HG03159 (cell line): ENCODE measurements around the gene CCSAP.
"Not testable (repeated sequence)": the region's sequence is repeated elsewhere in the genome, so short reads cannot be mapped to it uniquely, and the experiment has no call there.

Experiments used
- ATAC-seq: cut with Tn5 transposase; IDR thresholded peaks from one replicate; pipeline ENCODE4 v1.9.1; 2021; ENCODE audit warnings: mild to moderate bottlenecking, moderate library complexity; ENCODE audit not compliant: unreplicated experiment

CCSAP gene

DNA sequence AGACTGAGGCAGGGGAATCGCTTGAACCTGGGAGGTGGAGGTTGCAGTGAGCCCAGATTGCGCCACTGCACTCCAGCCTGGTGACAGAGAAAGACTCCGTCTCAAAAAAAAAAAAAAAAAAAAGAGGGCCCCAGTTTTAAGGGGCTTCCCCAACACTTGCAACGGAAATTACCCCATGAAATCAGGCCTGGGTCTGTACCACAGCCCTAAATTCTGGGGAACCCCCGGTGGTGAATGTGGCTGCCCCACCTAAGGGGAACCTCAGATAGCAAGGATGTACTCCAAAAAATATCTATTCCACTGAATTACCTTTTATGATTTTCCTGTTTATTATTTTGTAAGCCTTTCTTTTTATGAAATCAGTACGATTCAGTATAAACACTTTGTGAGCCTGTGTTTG is 15.1 kb downstream of the CCSAP start:
- not testable (repeated sequence) for ATAC-seq

GRCh38 chr1:229326601-229327000 is 16.2 kb downstream of the CCSAP start:
- ATAC-seq, result no peak

GRCh38 chr1:229325853-229326487 is 16.9 kb downstream of the CCSAP start:
- no peak for ATAC-seq

- ATAC-seq, result no peak
Measured at GRCh38 chr1:229325401-229325800, 17.4 kb downstream of the CCSAP start.

DNA sequence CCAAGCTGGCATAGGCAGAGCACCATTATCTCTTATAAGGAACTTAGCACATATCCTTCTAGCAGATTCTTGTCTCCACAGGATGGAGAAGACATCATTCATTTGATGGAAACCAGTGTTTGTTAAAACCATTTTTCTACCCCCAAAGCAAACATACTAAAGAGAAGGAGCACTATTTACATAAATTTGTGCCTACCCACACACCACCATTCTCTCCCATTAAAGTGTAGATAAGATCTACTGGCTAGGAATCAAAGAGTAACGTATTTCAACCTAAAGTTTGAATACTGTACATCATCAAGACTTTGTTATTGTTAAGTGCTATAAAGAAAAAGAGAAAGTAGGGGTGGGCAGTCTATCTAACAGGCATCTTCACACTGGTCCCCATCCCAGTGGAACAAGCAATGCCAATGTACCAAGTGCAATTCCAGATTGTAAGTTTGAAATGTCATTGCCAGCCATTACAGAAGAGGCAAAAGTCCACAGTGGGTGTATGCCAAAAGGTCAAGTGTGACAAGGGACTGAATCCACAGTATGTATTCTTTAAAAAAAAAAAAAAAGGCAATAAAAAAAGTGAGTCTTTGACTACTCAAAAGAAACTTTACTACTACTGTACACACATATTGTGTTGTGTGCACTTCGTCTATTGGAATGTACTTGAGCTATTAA is 18.8 kb downstream of the CCSAP start:
- no peak for ATAC-seq

GRCh38 chr1:229323201-229323600 is 19.6 kb downstream of the CCSAP start:
- ATAC-seq, result no peak

DNA sequence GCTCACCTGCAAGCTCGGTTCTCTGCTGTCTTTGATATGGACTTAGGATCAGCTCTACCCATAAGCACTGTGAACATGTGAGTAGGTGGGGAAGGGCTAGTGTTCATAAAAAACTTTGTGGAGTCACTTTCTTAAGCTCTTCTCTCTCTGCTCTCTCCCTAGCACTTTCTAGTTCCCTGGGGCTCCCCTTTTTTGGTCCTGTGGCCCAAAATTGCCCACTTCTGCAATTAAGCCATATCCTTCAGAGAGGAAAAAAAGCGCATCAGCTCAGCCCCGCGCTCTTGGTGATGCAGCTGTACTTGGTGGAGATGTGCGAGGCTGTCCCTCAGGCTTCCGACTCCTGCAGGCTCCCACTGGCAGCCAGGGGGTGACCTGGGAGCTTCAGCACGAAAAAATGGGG is 23.4 kb downstream of the CCSAP start:
- ATAC-seq, result no peak

DNA sequence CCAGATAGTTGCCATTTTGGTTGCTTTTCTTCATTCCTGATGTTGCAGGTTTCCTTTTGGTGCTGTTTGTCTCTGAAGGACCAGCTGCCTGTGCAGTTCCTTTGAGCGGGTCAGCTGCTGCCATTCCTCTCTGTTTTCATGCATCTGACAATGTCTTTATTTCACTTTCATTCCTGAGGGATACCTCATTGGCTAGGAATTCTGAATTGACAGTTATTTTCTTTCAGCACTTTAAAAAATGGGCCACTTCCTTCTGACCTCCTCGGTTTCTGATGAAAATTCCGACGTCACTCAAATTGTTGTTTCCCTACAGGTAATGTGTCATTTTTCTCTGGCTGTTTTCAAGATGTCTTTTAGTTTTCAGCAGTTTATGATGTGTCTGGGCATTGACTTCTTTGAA is 24.8 kb downstream of the CCSAP start:
- ATAC-seq, result no peak

GRCh38 chr1:229316166-229316565 is 26.7 kb downstream of the CCSAP start:
- ATAC-seq, result no peak

DNA sequence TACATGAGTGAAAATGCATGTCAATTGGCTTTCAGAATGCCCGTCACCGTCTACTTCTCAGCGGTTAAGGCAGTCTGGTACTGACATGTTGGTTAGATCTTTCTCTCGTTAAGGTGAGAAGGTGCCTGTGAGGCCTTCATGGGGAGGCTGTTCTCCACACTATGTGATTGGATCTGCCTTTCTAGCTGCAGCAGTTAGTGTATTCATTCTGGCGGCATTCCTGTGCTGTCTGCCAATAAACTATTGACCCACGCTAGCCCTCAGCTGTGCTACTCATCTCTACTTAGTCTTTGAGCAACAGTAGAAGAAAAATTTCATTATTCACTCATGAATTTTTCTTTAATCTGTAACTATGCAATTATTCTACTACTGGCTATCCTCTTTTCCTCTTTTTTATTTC is 32.0 kb downstream of the CCSAP start:
- no peak for ATAC-seq

DNA sequence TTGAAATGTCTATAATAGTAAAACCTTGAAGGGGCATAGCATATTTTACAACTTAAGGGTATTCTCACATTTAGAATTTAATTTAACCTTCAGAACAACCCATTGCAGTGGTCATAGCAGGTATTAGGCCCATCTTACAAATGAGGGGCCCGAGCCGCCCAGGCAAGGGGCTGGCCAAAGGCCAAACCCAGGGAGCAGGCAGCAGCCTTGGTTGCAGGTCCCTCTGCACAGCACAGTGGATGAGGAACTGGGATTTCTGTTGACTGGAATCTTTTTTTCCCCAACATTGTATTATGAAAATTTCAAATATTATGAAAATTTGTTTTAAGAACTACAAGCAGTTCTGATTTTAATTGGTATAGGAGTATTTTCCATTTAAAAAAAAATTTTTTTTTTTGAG is 33.2 kb downstream of the CCSAP start:
- no peak for ATAC-seq

DNA sequence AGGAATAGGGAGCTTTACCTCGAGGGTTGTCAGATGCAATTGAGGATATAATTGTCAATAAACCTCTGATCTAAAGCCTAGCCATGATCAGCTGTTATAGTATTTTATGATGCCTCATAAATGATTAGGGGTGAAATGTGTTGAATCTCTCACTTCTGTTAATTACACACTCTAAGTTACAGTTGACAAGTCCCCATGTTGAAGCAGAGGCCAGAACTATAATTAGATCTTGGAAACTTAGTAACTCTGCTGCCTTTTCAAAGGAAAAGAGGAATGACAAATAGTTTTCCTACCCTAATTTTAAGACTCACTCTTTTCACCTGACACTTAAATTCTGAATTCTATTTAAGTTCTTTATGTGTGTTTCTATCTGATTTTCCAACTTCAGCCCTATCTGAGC is 33.8 kb downstream of the CCSAP start:
- no peak for ATAC-seq

DNA sequence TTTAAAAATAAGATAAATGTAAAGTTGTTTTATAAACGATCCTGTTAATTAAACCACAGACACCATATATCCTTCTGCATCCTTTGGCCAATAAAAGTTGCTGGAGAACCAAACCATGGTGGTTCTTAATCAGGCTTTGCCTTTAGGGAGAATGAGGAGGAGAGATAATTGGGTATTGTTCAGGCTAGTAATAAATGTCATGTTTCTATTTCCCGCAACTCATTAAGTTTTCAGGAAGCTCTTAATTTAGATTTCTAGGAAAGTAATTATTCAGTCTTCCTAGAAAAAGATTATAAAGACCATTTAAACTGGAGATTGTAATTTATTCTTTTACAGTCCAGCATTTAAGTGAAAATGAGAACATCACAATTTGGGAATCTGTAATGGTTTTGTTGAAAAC is 37.5 kb downstream of the CCSAP start:
- ATAC-seq, result no peak

- ATAC-seq, result no peak
Measured at GRCh38 chr1:229303855-229304254, 39.0 kb downstream of the CCSAP start.

GRCh38 chr1:229302740-229303139 is 40.1 kb downstream of the CCSAP start:
- no peak for ATAC-seq

DNA sequence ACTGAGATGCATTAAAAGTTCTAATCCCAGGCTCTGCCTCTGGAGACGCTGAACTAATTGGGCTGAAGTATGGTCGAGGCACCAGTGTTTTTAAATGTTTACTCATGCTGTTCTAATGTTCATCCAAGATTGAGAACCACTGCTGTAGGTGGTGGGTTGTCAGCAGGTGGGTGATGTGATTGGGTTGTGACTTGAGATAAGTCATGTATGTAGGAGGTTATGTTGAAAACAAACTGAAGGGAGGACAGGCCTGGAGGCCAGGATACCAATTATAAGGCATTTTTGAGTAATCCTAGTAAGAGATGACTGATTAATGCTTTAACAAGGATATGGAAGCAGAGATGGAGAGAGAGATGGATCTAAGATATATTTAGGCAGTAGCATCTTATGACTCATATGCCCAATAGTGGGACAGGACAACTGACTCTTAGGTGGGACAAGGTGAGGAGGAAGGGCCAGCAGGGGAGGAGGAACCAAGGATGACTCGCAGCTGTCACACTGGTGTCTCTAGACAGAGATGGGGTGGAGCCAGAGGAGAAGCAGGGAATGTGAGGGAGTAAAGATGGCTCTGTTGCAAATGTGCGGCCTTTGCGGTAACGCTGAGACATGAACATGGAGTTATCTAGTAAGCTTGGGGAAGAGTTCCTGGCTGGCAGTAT is 42.6 kb downstream of the CCSAP start:
- ATAC-seq, result no peak

GRCh38 chr1:229298887-229299503 is 43.9 kb downstream of the CCSAP start:
- ATAC-seq, result no peak

DNA sequence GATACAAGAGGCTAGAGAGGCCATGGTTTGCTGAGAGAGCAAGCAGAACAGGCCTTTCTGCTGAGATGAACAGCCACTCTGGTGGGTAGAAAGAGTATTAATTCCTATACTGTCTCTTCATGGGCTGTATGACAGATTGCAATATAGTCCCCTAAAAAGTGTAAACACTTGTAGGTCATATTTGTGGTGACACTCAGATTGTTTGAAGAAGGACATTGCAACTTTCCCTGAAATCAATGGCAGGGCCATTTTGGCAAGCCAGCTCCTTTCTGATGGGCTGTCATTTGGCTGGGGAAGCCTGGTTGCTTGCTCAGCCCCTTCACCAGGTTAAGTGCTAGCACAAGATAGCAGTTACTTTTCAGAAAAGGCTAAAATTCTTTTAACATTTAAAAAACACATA is 44.4 kb downstream of the CCSAP start:
- no peak for ATAC-seq

GRCh38 chr1:229297746-229298145 is 45.1 kb downstream of the CCSAP start:
- ATAC-seq, result no peak

DNA sequence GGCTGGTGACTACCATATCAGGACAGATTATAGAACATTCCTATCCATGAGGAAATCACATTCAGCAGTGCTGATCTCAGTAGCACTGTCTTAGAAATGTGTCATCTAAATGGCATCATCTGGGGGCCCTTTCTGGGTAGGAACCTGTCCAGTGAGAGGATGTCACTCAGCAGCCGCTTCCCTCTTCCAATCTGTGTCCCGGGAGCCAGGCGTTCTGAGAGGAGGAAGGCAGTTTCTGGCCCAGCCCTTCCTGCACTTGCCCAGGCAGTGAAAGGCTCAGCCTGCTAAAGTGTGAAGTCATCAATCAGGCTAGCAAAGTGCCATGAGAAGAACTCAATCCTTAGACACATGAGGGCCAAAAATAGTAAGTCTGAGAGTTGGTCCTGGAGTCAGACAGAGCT is 46.3 kb downstream of the CCSAP start:
- ATAC-seq, result no peak

DNA sequence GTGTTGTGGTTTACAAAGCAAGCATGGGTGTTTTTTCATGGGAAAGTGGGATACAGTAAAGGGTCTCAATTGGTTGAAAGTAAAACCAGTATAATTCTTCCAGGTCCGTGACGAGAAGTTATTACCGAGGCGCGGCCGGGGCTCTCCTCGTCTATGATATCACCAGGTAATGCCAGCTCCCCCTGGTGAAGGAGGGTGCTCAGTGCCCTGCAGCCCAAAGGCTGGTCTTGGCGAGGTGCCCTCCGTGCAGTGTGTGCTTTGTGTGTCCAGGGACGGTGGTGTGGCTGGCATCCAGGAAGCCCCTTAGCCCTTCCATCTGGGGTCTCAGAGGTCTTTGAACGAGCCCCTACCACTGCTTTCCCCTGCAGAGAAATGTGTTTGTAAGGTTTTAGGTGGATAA is 47.1 kb downstream of the CCSAP start:
- no peak for ATAC-seq
